Smooth muscle cell (in vitro differentiated cells): Measurements from ENCODE around the gene CABP4. TPM values are rescaled to one million over a fixed set of nuclear protein-coding genes. Genes with fewer than 3 reads are reported as not detected.

Experiments used
- DNase-seq: peaks from one replicate; lab custom pipeline; 2025; ENCODE audit not compliant: unreplicated experiment; lab: John Stamatoyannopoulos, UW
- H2AFZ ChIP-seq: fragments of 200-600 bp; sonication (generic); 2 replicates; pipeline ENCODE4 v1.6.0; 2016; ENCODE audit warnings: antibody characterized with exemption, low read depth, mild to moderate bottlenecking
- H3F3A ChIP-seq: fragments of 200-600 bp; sonication (generic); 2 replicates; pipeline ENCODE4 v1.6.0; 2017; ENCODE audit warnings: antibody characterized with exemption, low read depth
- H3K27ac ChIP-seq: fragments of 200-600 bp; sonication (generic); 2 replicates; pipeline ENCODE4 v1.5.1; 2016; ENCODE audit warnings: low read depth, mild to moderate bottlenecking
- H3K27me3 ChIP-seq: fragments of 200-600 bp; sonication (generic); 2 replicates; pipeline ENCODE4 v1.6.1; 2016; ENCODE audit warnings: low read depth, mild to moderate bottlenecking
- H3K36me3 ChIP-seq: fragments of 200-600 bp; sonication (generic); 2 replicates; pipeline ENCODE4 v1.5.1; 2016; ENCODE audit warnings: low read depth
- H3K4me1 ChIP-seq: fragments of 200-600 bp; sonication (generic); 2 replicates; pipeline ENCODE4 v1.5.1; 2016; ENCODE audit warnings: low read depth
- H3K4me2 ChIP-seq: fragments of 200-600 bp; sonication (generic); 2 replicates; pipeline ENCODE4 v1.6.0; 2016; ENCODE audit warnings: mild to moderate bottlenecking
- H3K4me3 ChIP-seq: fragments of 200-600 bp; sonication (generic); 2 replicates; pipeline ENCODE4 v1.5.1; 2016; ENCODE audit warnings: mild to moderate bottlenecking
- H3K79me2 ChIP-seq: fragments of 200-600 bp; sonication (generic); 2 replicates; pipeline ENCODE4 v1.6.0; 2016; ENCODE audit warnings: low read depth, mild to moderate bottlenecking
- H3K9ac ChIP-seq: fragments of 200-600 bp; sonication (generic); 2 replicates; pipeline ENCODE4 v1.6.0; 2016; ENCODE audit warnings: low read depth
- H3K9me3 ChIP-seq: fragments of 200-600 bp; sonication (generic); replicated peaks from 2 replicates; pipeline ENCODE4 v1.5.1; 2016; ENCODE audit warnings: low read depth
- H4K20me1 ChIP-seq: fragments of 200-600 bp; sonication (generic); 2 replicates; pipeline ENCODE4 v1.6.0; 2016; ENCODE audit warnings: low read depth
- CTCF ChIP-seq: fragments of 200-600 bp; sonication (generic); IDR thresholded peaks from 2 replicates; pipeline ENCODE4 v1.5.1; 2017; ENCODE audit warnings: borderline replicate concordance, mild to moderate bottlenecking, antibody characterized with exemption; ENCODE audit not compliant: insufficient read depth, poor library complexity, severe bottlenecking
- WGBS: methylation state at CpG from one replicate; pipeline ENCODE4 v1.1.7; 2016; ENCODE audit warnings: low lambda C conversion rate; 5-methylcytosine and 5-hydroxymethylcytosine counted together
- polyA plus RNA-seq: library from polyadenylated mRNA; unstranded; fragments of >200 nt; fragmentation: Nextera tagmentation; extraction: Ambion mirVana; gene quantifications from 2 replicates; pipeline ENCODE4 v1.2.1, GENCODE V29; 2016
- total RNA-seq: library from RNA; depleted of rRNA; stranded (reverse); fragments of >200 nt; gene quantifications from 2 replicates; pipeline ENCODE4 v1.2.3, GENCODE V29; 2014

Gene CABP4
- total and polyA plus RNA-seq, 2 experiments from 2014 or later = not detected

GRCh38 chr11:67420147-67420645 is 35.0 kb upstream of the CABP4 start:
- Histone ChIP-seq H3K27me3 (peaks cover 1% of the 10 kb centered on the region), H3K4me1 (peaks cover 5% of the 10 kb centered on the region), H2AFZ (no peak overlapping the region), H3K4me2 (peak overlapping the region; percentile 94), H3K9me3 (no peaks in the 10 kb centered on the region), H3K36me3 (no peaks in the 10 kb centered on the region), H3K79me2 (no peaks in the 10 kb centered on the region), H3K4me3 (peak overlapping the region; percentile 59), H3K9ac (peak overlapping the region; percentile 47), H3K27ac (no peak overlapping the region), H3F3A (no peaks in the 10 kb centered on the region), H4K20me1 (no peaks in the 10 kb centered on the region)
- WGBS = 67% methylated on average over 8 of the region's 15 CpGs
- no peak for TF ChIP-seq CTCF
- DNase-seq = no peak

GRCh38 chr11:67420646-67421429 is 34.3 kb upstream of the CABP4 start:
- no peaks in the 10 kb centered on the region for H3K79me2 ChIP-seq
- no peaks in the 10 kb centered on the region for H3F3A ChIP-seq
- 1% methylated on average over 57 of the region's 97 CpGs for whole genome bisulfite sequencing
- no peaks in the 10 kb centered on the region for H3K36me3 ChIP-seq
- H3K4me2 ChIP-seq = peak overlapping the region; percentile 94
- no peaks in the 10 kb centered on the region for H3K27me3 ChIP-seq
- peak overlapping the region; percentile 47 for H3K9ac ChIP-seq
- no peaks in the 10 kb centered on the region for H3K9me3 ChIP-seq
- peaks cover 5% of the 10 kb centered on the region for H3K4me1 ChIP-seq
- H4K20me1 ChIP-seq = no peaks in the 10 kb centered on the region
- H3K27ac ChIP-seq = peak overlapping the region; percentile 28
- TF ChIP-seq CTCF = no peak
- H2AFZ ChIP-seq = peak overlapping the region; percentile 54
- DNase-seq = peak; percentile 87
- peak overlapping the region; percentile 59 for H3K4me3 ChIP-seq

- H3K9ac ChIP-seq = no peak overlapping the region
- 77% methylated on average over 22 of the region's 22 CpGs for WGBS
- H3K4me2 ChIP-seq = peak overlapping the region; percentile 94
- no peaks in the 10 kb centered on the region for H3K79me2 ChIP-seq
- H2AFZ ChIP-seq = no peak overlapping the region
- H3K27ac ChIP-seq = no peak overlapping the region
- H3K4me1 ChIP-seq = peaks cover 5% of the 10 kb centered on the region
- no peaks in the 10 kb centered on the region for H3K36me3 ChIP-seq
- no peak for TF ChIP-seq CTCF
- H3K9me3 ChIP-seq = no peaks in the 10 kb centered on the region
- no peak for DNase-seq
- no peaks in the 10 kb centered on the region for H3F3A ChIP-seq
- H3K27me3 ChIP-seq = no peaks in the 10 kb centered on the region
- no peaks in the 10 kb centered on the region for H4K20me1 ChIP-seq
- peak overlapping the region; percentile 59 for H3K4me3 ChIP-seq
These were observed 33.6 kb upstream of the CABP4 start for GRCh38 chr11:67421430-67422031.
